Fibroblast of gingiva (primary cell): ENCODE results near the gene EIF2AK3.
A peak's percentile ranks its signal among the peaks of the same experiment; 100 is the strongest.
"Not testable (repeated sequence)": the region's sequence is repeated elsewhere in the genome, so short reads cannot be mapped to it uniquely, and the experiment has no call there.

Experiments used
- DNase-seq: peaks from one replicate; pipeline ENCODE4 v3.0.0-alpha.2; 2011; ENCODE audit warnings: low read depth

The EIF2AK3 gene

GRCh38 chr2:88596141-88596830, 31.0 kb downstream of the EIF2AK3 start:
- no peak for DNase-seq

GRCh38 chr2:88591698-88592097, 35.6 kb downstream of the EIF2AK3 start:
- no peak for DNase-seq

- DNase-seq = peak; percentile 64
Observed at GRCh38 chr2:88590998-88591613, 36.2 kb downstream of the EIF2AK3 start.

GRCh38 chr2:88585969-88586368, 41.3 kb downstream of the EIF2AK3 start:
- DNase-seq = no peak

- no peak for DNase-seq
Observed at GRCh38 chr2:88582030-88582429, 45.2 kb downstream of the EIF2AK3 start.

- no peak for DNase-seq
Observed at GRCh38 chr2:88580088-88580487, 47.2 kb downstream of the EIF2AK3 start.

GRCh38 chr2:88575630-88576029, 51.6 kb downstream of the EIF2AK3 start:
- no peak for DNase-seq

- no peak for DNase-seq
Observed at GRCh38 chr2:88575051-88575450, 52.2 kb downstream of the EIF2AK3 start.

GRCh38 chr2:88574445-88574844, 52.8 kb downstream of the EIF2AK3 start:
- no peak for DNase-seq

- no peak for DNase-seq
Observed at GRCh38 chr2:88568179-88568578, 59.1 kb downstream of the EIF2AK3 start.

- DNase-seq = no peak
Observed at GRCh38 chr2:88564402-88564801, 62.9 kb downstream of the EIF2AK3 start.

- DNase-seq = no peak
Observed at GRCh38 chr2:88563129-88563528, 64.1 kb downstream of the EIF2AK3 start.

- no peak for DNase-seq
Observed at GRCh38 chr2:88561646-88562388, 65.4 kb downstream of the EIF2AK3 start.

- DNase-seq = no peak
Observed at GRCh38 chr2:88560619-88561307, 66.5 kb downstream of the EIF2AK3 start.

GRCh38 chr2:88557290-88557689, 70.0 kb downstream of the EIF2AK3 start:
- no peak for DNase-seq

GRCh38 chr2:88556026-88556425, 71.2 kb downstream of the EIF2AK3 start:
- no peak for DNase-seq

- no peak for DNase-seq
Observed at GRCh38 chr2:88554189-88554588, 73.1 kb downstream of the EIF2AK3 start.

- DNase-seq = no peak
Observed at GRCh38 chr2:88549616-88550292, 77.5 kb downstream of the EIF2AK3 start.

- DNase-seq = not testable (repeated sequence)
Observed at GRCh38 chr2:88546291-88546690, 81.0 kb downstream of the EIF2AK3 start.

GRCh38 chr2:88545118-88545517, 82.1 kb downstream of the EIF2AK3 start:
- peak; percentile 18 for DNase-seq

GRCh38 chr2:88543541-88544057, 83.7 kb downstream of the EIF2AK3 start:
- no peak for DNase-seq

- no peak for DNase-seq
Observed at GRCh38 chr2:88542668-88543067, 84.6 kb downstream of the EIF2AK3 start.
